Activated CD8-positive, alpha-beta memory T cell treated with anti-CD3 and anti-CD28 coated beads, Interleukin-2, amount 50 U/mL, for 4 hours (primary cell): ENCODE results near the gene TBC1D2B.
A peak's percentile ranks its signal among the peaks of the same experiment; 100 is the strongest.
"Not testable (repeated sequence)": the region's sequence is repeated elsewhere in the genome, so short reads cannot be mapped to it uniquely, and the experiment has no call there.

Experiments used
- DNase-seq: peaks from one replicate; pipeline ENCODE4 v3.0.0-alpha.2; 2020

The TBC1D2B gene

GRCh38 chr15:77985031-77985930 lies 92.2 kb downstream of the TBC1D2B start:
- DNase-seq = no peak

GRCh38 chr15:77984446-77984861 lies 93.1 kb downstream of the TBC1D2B start:
- DNase-seq = no peak

- DNase-seq = peak; percentile 14
Measured at GRCh38 chr15:77983708-77984445, 93.6 kb downstream of the TBC1D2B start.

GRCh38 chr15:77983091-77983707 lies 94.3 kb downstream of the TBC1D2B start:
- peak; percentile 2 for DNase-seq

GRCh38 chr15:77982127-77982490 lies 95.4 kb downstream of the TBC1D2B start:
- no peak for DNase-seq

GRCh38 chr15:77981281-77982126 lies 96.0 kb downstream of the TBC1D2B start:
- no peak for DNase-seq

GRCh38 chr15:77980674-77981073 lies 96.8 kb downstream of the TBC1D2B start:
- not testable (repeated sequence) for DNase-seq

GRCh38 chr15:77980098-77980497 lies 97.4 kb downstream of the TBC1D2B start:
- no peak for DNase-seq

GRCh38 chr15:77979157-77979556 lies 98.4 kb downstream of the TBC1D2B start:
- not testable (repeated sequence) for DNase-seq

- not testable (repeated sequence) for DNase-seq
Measured at GRCh38 chr15:77978759-77979145, 98.8 kb downstream of the TBC1D2B start.

- not testable (repeated sequence) for DNase-seq
Measured at GRCh38 chr15:77977903-77978758, 99.4 kb downstream of the TBC1D2B start.

GRCh38 chr15:77976760-77977525 lies 100.6 kb downstream of the TBC1D2B start:
- DNase-seq = not testable (repeated sequence)

- DNase-seq = not testable (repeated sequence)
Measured at GRCh38 chr15:77976095-77976450, 101.4 kb downstream of the TBC1D2B start.

- DNase-seq = no peak
Measured at GRCh38 chr15:77975332-77976094, 102.0 kb downstream of the TBC1D2B start.

- DNase-seq = no peak
Measured at GRCh38 chr15:77974416-77975331, 102.8 kb downstream of the TBC1D2B start.

- no peak for DNase-seq
Measured at GRCh38 chr15:77974098-77974414, 103.5 kb downstream of the TBC1D2B start.

- DNase-seq = not testable (repeated sequence)
Measured at GRCh38 chr15:77973273-77974097, 104.0 kb downstream of the TBC1D2B start.

GRCh38 chr15:77972706-77973105 lies 104.8 kb downstream of the TBC1D2B start:
- DNase-seq = not testable (repeated sequence)
